GM12873 (cell line): ENCODE data around the gene VGLL2.

Experiments used
- TF ChIP-seq, protein P1 (sequence below): IDR thresholded peaks from 2 replicates; pipeline ENCODE4 v1.5.1; 2012; ENCODE audit warnings: low read depth, mild to moderate bottlenecking, moderate library complexity, low read length, control low read depth; ENCODE audit not compliant: insufficient read depth; ENCODE audit errors: missing control alignments

VGLL2 gene

DNA sequence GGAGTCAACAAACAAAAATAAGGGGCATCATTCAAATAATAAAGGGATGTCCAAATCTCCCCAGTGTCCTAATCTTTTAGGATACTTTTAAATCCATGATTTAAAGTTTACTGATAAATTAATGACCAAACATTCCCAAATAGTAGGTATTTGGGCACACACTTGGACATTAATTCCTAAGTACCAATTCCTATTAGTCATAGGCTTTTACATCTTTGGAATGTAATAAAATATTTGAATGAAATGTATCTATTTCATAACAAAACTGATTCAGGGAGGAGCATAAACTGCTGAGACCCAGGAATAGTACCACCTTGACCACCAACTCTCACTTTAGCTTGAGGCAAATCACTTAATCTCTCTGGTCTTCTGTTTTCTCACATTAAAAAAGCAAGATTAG is 44.3 kb downstream of the VGLL2 start:
- TF ChIP-seq, protein P1, sequence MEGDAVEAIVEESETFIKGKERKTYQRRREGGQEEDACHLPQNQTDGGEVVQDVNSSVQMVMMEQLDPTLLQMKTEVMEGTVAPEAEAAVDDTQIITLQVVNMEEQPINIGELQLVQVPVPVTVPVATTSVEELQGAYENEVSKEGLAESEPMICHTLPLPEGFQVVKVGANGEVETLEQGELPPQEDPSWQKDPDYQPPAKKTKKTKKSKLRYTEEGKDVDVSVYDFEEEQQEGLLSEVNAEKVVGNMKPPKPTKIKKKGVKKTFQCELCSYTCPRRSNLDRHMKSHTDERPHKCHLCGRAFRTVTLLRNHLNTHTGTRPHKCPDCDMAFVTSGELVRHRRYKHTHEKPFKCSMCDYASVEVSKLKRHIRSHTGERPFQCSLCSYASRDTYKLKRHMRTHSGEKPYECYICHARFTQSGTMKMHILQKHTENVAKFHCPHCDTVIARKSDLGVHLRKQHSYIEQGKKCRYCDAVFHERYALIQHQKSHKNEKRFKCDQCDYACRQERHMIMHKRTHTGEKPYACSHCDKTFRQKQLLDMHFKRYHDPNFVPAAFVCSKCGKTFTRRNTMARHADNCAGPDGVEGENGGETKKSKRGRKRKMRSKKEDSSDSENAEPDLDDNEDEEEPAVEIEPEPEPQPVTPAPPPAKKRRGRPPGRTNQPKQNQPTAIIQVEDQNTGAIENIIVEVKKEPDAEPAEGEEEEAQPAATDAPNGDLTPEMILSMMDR: no peak

DNA sequence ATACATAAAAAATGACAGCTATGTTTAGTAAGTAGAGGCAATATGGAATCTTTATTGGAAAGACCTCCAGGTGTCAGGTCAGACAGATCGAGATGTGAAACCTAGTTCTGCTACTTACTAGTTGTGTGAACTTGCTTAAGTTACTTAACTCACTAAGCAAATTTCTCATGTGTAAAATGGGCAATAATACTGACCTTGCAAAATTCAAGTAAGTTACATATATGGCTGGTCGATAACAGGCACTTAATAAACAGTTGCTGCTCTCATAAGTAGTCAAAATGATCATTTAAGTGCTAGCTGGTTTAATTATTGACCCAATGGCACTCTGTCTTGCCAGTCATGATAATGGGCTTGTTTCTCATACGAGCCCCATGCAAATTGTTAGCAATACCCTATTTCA is 46.0 kb downstream of the VGLL2 start:
- TF ChIP-seq, protein P1: no peak

DNA sequence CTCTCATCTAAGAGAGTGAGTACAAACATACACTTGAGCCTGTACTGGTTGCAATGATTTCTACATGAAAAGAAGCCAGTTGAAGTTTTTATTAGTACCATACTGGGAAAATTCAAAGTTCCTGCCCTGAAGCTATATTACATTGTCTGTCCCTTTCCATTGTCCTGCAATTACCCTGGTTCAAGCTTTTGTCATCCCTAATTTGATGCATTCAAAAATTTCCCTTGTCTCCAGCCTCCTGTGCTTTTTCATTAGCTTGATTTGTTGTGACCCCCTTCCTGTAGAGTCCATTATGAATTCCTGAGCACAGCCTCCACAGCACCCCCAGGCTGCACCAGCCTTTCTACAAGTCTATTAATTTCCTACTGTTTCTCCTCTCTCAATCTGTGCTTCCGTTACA is 46.4 kb downstream of the VGLL2 start:
- TF ChIP-seq, protein P1: no peak

DNA sequence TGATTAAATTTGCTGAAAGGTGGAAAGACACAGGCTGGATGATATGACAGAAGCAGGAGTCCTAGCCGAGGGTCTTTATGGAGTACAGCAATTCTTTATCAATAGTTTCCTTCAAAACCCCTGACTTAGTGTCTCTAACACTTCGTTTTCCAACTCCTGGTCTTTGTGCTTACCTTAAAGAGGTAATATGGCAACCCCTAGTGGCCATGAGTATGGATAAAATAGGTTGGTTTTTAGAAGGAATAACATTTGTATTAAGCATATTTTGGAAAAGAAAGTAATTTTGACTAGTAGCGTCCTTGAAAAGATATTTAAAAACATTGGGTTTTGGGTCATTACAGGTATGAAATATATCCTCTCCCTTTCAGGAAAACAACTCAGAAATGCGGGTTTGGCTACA is 51.9 kb downstream of the VGLL2 start:
- TF ChIP-seq, protein P1: peak; percentile 32
